GM19035 (cell line): ENCODE results near the gene FOXRED1.

Experiments used
- ATAC-seq: cut with Tn5 transposase; IDR thresholded peaks from one replicate; pipeline ENCODE4 v1.9.1; 2021; ENCODE audit not compliant: unreplicated experiment

Gene FOXRED1

DNA sequence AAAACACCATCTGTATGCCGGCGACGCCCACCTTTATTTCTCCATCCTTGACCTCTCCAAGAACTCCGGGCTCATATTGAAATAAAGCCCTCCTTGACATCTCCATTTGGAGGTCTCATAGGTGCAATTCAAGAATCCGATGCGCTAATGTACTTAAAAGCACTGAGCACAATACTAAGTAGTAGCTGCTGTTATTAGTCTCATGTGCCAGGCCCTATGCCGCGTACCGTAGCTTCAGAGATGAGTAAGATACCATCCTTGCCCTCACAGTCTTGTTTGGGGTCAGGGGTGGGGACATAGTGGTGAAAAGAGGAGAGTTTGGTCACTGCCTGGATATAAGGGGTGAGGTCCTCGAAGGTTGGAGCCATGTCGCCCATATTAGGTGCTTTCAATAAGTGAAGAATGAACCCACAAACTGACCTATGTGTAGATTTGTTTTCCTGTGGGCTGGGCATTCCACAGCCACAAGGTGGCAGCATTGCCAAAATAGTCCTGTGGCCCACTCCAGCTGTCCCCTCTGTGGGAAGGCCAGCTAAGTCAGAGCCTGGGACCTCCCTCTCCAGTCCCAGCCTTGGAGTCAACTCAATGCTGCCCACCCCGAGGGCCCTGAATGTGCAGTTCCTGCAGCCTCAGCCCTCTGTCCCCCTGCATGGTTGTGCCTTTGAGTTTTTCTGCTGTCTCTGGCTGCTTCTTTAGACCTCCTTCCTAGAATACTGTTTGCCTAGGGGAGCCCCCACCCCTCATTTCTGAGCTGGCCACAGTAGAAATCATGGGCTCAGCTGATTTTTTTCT lies 41.4 kb downstream of the FOXRED1 start:
- ATAC-seq = peak; percentile 46

DNA sequence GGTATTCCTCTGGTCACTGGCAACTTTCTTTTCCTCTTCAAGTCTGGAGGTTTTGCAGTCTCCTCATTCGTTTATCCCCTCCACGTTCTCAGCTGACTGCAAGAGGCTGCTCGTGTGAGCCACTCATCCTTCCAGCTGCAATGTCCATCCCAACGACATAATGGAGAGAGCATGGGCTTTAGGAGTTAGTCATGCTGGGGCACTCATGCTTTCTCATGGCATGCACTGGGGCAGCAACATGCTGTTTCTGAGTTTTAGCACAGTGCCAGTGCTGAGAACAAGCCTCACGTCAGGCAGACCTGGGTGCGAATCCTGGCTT lies 42.0 kb downstream of the FOXRED1 start:
- ATAC-seq = no peak

DNA sequence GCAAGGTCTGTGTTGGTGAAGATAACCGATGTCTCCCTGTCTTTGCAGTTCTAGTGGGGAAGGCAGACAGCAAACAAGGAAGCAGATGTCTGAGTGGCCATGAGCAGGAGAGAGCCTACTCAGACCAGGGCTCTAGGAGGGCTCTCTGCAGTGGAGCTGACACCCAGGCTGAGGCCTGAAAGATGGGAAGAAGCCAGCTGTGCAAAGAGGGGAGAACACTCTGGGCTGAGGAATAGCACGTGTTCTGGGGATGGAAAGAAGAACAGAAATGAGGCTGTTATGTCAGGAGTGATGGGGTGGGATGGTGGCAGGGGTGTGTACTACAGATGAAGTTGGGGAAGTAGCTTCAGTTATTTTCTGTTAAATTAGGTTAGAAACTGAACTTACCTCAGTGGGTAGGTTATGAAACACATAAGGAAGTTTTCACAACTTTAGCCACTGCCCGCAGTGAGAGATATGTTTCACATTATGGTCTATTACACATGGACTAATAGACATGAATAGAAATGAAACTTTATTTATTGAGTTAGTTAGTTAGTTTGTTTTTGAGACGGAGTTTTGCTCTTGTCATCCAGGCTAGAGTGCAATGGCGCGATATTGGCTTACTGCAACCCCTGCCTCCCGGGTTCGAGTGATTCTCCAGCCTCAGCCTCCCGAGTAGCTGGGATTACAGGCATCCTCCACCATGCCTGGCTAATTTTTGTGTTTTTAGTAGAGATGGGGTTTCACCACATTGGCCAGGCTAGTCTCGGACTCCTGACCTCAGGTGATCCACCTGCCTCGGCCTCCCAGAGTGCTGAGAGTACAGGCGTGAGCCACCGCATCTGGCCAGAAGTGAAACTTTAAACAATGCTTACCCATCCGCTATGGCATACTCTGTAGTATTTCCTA lies 42.7 kb downstream of the FOXRED1 start:
- peak; percentile 67 for ATAC-seq

DNA sequence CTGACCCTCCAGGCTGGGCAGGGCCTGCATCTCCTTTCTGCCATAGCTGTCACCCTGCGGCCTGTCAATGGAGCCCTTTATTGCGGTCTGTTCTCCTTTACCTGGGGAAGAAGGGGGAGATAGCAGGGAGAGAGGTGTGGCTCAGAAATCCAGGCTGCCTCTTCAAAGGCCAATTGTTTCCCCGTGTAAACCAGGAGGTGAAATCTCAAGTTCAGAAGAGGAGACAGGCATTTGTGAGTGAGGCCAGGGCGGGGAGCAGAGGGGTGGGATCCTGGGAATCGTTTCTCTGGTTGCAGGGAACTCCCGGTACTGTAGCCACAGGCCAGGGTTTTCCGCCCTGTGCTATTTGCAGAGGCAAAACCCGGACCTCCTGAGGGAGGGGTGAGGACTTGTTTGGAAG lies 44.0 kb downstream of the FOXRED1 start:
- no peak for ATAC-seq

DNA sequence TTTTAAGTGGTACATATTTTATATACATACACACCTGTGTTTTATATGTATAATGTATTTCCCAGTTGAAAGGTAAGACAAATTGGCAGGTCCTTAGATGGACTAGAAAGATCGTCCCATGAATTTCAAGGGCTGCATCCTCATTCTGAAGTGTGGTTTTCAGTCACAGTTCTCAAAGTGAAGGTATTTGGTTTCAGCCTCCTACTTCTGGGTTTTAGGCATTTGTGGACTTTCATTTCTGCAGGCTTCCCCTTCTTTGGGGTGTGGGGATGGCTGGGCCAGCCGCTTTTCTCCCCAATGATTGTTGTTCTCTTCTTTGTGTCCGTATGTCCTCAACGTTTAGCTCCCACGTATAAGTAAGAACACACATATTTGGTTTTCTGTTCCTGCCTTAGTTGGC lies 44.9 kb downstream of the FOXRED1 start:
- no peak for ATAC-seq

DNA sequence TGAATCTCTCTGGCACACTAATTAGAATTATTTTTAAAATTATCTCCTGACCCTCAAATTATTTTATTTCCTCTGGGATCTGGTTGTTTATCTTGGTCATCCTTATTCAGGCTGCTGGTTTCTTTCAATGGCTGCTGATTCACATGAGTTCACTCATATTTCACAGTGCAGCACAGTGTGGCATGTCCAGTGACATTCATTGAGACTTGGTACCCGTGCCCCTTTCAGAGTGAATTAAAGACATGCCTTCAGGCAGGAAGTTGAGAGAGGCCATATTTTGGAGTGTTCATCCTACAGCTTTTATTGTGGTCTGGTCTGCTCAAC lies 48.4 kb downstream of the FOXRED1 start:
- no peak for ATAC-seq

DNA sequence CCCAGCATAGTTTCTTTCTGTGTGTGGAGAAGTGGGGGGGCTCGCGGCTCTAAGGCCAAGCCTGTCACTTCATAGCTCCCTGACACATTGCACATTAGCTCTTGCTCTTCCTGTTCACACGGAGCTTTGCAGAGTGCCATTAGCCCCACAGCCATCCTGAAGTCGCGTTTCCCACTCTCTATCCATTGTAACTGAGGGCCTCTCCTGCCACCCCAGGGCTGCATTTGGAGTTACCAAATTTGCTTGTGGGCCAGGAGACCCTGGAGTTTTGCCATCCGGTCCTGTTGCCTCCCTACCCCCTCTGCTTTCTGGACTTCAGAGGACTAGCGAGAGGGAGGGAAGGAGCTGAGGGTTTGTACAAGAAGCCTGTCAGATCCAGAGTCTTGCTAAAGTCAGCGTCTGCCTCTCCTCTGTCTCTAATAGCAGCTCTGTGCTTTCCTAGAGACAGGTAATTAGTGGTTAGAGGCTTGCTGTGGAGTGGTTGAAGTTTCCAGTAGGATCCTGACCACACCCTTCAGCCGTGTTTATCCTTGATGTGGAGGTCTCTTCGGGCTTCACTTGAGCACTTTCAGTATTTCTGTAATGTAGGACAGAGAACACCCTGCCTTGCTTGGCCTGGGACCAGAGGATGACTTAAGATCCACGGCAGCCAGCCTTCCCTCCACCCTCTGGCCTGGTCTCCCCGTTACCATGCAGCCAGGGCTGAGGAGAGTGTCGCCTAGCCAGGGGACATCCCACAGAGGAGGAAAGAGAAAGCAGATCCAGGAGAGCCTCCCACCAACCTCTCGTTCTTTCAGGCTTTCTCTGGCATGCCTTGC lies 49.0 kb downstream of the FOXRED1 start:
- peak; percentile 30 for ATAC-seq

DNA sequence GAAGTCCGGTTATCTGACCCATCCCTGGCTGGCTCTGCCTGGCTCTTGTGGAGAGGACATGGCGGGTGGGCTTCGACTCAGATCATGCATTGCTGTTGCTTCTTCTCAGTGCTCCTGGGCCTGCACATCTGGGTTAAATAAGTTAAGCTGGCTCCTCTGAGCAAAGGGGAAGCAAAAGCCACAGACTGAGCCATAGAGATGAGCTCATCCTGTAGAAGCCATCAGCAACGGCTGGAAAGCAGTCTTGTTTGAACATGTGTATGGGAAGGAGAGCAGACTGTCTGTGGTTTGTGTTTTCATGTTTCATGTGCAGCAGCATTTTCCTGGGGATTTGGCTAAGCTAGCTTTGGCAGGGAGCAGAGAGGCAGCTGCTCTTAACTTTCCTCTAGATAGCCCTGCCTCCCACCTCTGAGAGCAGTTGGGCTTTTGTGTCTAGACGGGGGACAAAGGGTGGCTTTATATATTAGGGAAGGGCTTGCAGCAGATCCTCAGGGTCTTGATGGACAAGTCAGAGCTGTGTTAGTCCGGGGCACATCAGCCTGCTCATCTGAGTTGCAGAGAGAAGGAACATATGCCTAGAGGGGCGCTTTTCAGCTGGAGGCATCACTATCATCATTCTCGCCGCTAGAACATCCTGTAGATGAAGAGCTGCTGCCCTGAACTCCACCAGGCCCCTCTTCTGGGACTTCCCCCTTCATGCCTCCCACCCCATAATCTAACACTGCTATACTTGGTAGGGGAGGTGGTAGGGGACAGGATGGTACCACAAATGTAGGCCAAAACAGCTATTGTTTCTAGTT lies 49.8 kb downstream of the FOXRED1 start:
- peak; percentile 84 for ATAC-seq

DNA sequence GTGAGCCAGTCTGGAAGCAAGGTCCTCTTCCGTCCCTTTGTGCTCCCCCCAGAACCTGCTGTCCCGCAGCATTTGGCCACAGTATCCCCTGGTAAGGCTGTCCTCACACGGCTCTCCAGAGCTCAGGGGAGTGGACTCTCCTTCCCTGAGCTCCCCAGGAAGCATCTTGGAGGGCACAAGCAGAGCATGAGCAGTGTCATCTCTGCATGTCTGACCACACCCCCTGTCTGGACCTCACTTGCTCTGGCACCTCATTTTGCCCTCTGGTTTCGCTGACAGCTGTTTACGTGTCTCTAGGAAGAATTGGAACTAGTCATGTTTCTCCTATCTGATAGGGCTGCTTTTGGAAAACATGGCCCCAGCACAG lies 50.4 kb downstream of the FOXRED1 start:
- ATAC-seq = no peak

DNA sequence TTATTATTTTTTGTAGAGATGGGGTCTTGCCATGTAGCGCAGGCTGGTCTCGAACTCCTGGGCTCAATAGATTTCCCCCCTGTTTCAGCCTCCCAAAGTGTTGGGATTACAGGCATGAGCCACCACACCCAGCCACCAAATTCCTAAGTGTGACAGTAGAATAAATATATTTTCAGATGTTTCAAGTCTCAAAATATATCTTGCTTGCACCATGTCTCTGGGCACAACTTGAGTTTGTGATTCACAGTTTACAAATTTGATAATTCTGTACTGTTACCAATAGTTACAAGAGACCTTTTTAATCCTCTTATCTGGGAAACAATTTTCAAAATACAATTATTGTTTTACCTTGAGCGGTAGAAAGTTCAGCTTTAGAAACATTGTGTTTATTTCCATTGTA lies 54.0 kb downstream of the FOXRED1 start:
- ATAC-seq = no peak

DNA sequence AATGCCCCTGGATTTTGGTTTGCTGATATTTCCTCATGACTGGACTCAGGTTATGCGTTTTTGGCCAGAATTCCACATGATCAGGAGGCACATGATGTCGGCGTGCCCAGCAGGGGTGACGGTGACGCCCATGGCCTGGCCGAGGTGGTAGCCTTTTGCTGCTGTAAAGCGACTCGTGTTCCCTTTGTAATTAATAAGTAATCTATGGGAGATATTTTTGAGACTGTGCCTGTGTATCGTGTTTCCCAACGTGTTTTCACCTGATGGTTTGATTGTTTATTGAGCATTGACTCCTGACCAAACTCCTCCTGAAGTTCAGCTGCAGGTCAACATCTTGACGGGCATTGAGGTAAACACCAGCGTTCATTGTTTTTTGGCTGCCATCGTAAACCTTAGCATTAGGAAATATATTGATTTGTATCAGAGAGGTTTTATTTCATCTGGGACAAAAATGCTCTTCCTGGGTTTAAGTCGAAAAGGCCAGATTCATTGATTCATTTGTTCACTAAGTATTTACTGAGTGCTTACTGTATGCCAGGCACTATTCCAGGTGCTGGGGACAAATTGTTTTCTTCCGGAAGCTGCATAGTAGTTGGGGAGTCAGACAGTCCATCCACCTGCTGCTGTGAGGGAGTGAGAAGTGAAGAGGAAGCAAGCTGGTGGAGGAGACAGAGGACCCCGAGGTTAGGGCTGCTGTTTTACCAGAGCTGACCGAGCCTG lies 58.5 kb downstream of the FOXRED1 start:
- no peak for ATAC-seq
